ENCODE results near the gene CARS2.
"Not testable (repeated sequence)": the region's sequence is repeated elsewhere in the genome, so short reads cannot be mapped to it uniquely, and the experiment has no call there.

Gene CARS2

GRCh38 chr13:110712849-110713641, 7.1 kb upstream of the CARS2 start:
- FAIRE-seq (no peak), DNase-seq (ENCODE audit: insufficient read length, low spot score) (peak; percentile 82)
- TF ChIP-seq SPI1 (IDR thresholded peaks at IDR 0.05; ENCODE audit: low read depth, low read length) (peak; percentile 7; the same call in 1 of the 2 replicates), POU2F2 (IDR thresholded peaks at IDR 0.05; ENCODE audit: low read depth, low read length) (peak; percentile 90), POLR2AphosphoS5 (IDR thresholded peaks at IDR 0.05; ENCODE audit: low read depth, low read length) (peak; percentile 100), TAF1 (IDR thresholded peaks at IDR 0.05; ENCODE audit: low read depth, low read length) (peak; percentile 81; the same call in 1 of the 2 replicates), POLR2A (IDR thresholded peaks at IDR 0.05; ENCODE audit: low read depth, low read length) (peak; percentile 100), PAX5 (IDR thresholded peaks at IDR 0.05; ENCODE audit: insufficient read depth, low read length, severe bottlenecking) (no peak)

- DNase-seq (ENCODE audit: insufficient read length, low spot score) (peak; percentile 73), FAIRE-seq (peak; percentile 99)
- TF ChIP-seq TAF1 (IDR thresholded peaks at IDR 0.05; ENCODE audit: low read depth, low read length) (peak; percentile 69), SPI1 (IDR thresholded peaks at IDR 0.05; ENCODE audit: low read depth, low read length) (peak; percentile 42), POLR2AphosphoS5 (IDR thresholded peaks at IDR 0.05; ENCODE audit: low read depth, low read length) (peak; percentile 58), POLR2A (IDR thresholded peaks at IDR 0.05; ENCODE audit: low read depth, low read length) (peak; percentile 62; the same call in 1 of the 2 replicates), PAX5 (IDR thresholded peaks at IDR 0.05; ENCODE audit: insufficient read depth, low read length, severe bottlenecking) (peak; percentile 100), POU2F2 (IDR thresholded peaks at IDR 0.05; ENCODE audit: low read depth, low read length) (peak; percentile 69; the same call in 1 of the 2 replicates)
Measured at GRCh38 chr13:110712081-110712848, 6.3 kb upstream of the CARS2 start.

GRCh38 chr13:110706570-110707372, 855 bp upstream of the CARS2 start:
- no peak for DNase-seq (ENCODE audit: insufficient read length, low spot score)
- TF ChIP-seq TAF1 (IDR thresholded peaks at IDR 0.05; ENCODE audit: low read depth, low read length) (0 out of 2 replicates have a peak, but pooled peaks have one; percentile 7), POU2F2 (IDR thresholded peaks at IDR 0.05; ENCODE audit: low read depth, low read length) (0 out of 2 replicates have a peak, but pooled peaks have one; percentile 23), POLR2AphosphoS5 (IDR thresholded peaks at IDR 0.05; ENCODE audit: low read depth, low read length) (no peak)
- FAIRE-seq, result no peak

- DNase-seq (ENCODE audit: insufficient read length, low spot score) (no peak), FAIRE-seq (peak; percentile 28)
- TF ChIP-seq POLR2A (IDR thresholded peaks at IDR 0.05; ENCODE audit: low read depth, low read length) (no peak), TAF1 (IDR thresholded peaks at IDR 0.05; ENCODE audit: low read depth, low read length) (no peak), PAX5 (IDR thresholded peaks at IDR 0.05; ENCODE audit: insufficient read depth, low read length, severe bottlenecking) (no peak), POU2F2 (IDR thresholded peaks at IDR 0.05; ENCODE audit: low read depth, low read length) (no peak), SPI1 (IDR thresholded peaks at IDR 0.05; ENCODE audit: low read depth, low read length) (no peak), POLR2AphosphoS5 (IDR thresholded peaks at IDR 0.05; ENCODE audit: low read depth, low read length) (no peak)
Measured at GRCh38 chr13:110705356-110705825, 525 bp downstream of the CARS2 start.

- DNase-seq (ENCODE audit: insufficient read length, low spot score), result no peak
- no peak for TF ChIP-seq SPI1 (IDR thresholded peaks at IDR 0.05; ENCODE audit: low read depth, low read length)
- no peak for TF ChIP-seq PAX5 (IDR thresholded peaks at IDR 0.05; ENCODE audit: insufficient read depth, low read length, severe bottlenecking)
- TF ChIP-seq POU2F2 (IDR thresholded peaks at IDR 0.05; ENCODE audit: low read depth, low read length), result no peak
- no peak for TF ChIP-seq TAF1 (IDR thresholded peaks at IDR 0.05; ENCODE audit: low read depth, low read length)
- no peak for TF ChIP-seq POLR2AphosphoS5 (IDR thresholded peaks at IDR 0.05; ENCODE audit: low read depth, low read length)
- TF ChIP-seq POLR2A (IDR thresholded peaks at IDR 0.05; ENCODE audit: low read depth, low read length), result no peak
- FAIRE-seq, result no peak
Measured at GRCh38 chr13:110702591-110703526, 3.1 kb downstream of the CARS2 start.

GRCh38 chr13:110702089-110702488, 3.8 kb downstream of the CARS2 start:
- no peak for DNase-seq (ENCODE audit: insufficient read length, low spot score)
- TF ChIP-seq POU2F2 (IDR thresholded peaks at IDR 0.05; ENCODE audit: low read depth, low read length), result no peak
- no peak for TF ChIP-seq PAX5 (IDR thresholded peaks at IDR 0.05; ENCODE audit: insufficient read depth, low read length, severe bottlenecking)
- TF ChIP-seq POLR2AphosphoS5 (IDR thresholded peaks at IDR 0.05; ENCODE audit: low read depth, low read length), result 0 out of 2 replicates have a peak, but pooled peaks have one; percentile 11
- no peak for TF ChIP-seq TAF1 (IDR thresholded peaks at IDR 0.05; ENCODE audit: low read depth, low read length)
- FAIRE-seq, result no peak

- not testable (repeated sequence) for FAIRE-seq
Measured at GRCh38 chr13:110701061-110701460, 4.9 kb downstream of the CARS2 start.

GRCh38 chr13:110700641-110701040, 5.3 kb downstream of the CARS2 start:
- TF ChIP-seq POLR2A (IDR thresholded peaks at IDR 0.05; ENCODE audit: low read depth, low read length) (no peak), POU2F2 (IDR thresholded peaks at IDR 0.05; ENCODE audit: low read depth, low read length) (no peak)
- FAIRE-seq, result no peak
- DNase-seq (ENCODE audit: insufficient read length, low spot score), result no peak

More at GRCh38 chr13:110701061-110701460, 4.9 kb downstream of the CARS2 start:
- not testable (repeated sequence) for DNase-seq (ENCODE audit: insufficient read length, low spot score)

Measured in GM12891 (cell line).